Measurements from ENCODE around the gene MARS1.
A peak's percentile ranks its signal among the peaks of the same experiment; 100 is the strongest.
"Not testable (repeated sequence)": the region's sequence is repeated elsewhere in the genome, so short reads cannot be mapped to it uniquely, and the experiment has no call there.

Gene MARS1

GRCh38 chr12:57487597-57488401, at the start of gene MARS1:
Gene MARS1, plus strand, starts transcription at chr12:57488068. Its CDS starts 23 bp downstream, at chr12:57488091.
- DNase-seq, result peak; percentile 68 to 85 (median 75)

DNA sequence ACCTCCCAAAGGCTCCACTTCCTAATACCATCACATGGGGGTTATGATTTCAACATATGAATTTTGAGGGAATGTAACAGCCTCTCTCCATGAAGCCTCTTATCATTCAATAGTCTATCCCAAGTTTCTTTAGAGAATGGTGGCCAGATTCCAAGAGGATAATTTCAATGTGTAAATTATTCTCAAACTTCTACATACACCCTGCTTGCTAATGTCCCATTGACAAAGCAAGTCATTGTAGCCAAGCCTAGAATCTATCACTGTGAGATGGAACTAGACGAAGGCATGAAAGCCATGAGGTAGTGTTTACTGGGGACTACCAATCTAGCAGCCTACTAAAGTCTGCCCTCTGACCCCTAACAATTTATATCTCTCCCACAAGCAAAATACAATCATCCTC, 49.5 kb upstream of the MARS1 start:
- no peak for DNase-seq

DNA sequence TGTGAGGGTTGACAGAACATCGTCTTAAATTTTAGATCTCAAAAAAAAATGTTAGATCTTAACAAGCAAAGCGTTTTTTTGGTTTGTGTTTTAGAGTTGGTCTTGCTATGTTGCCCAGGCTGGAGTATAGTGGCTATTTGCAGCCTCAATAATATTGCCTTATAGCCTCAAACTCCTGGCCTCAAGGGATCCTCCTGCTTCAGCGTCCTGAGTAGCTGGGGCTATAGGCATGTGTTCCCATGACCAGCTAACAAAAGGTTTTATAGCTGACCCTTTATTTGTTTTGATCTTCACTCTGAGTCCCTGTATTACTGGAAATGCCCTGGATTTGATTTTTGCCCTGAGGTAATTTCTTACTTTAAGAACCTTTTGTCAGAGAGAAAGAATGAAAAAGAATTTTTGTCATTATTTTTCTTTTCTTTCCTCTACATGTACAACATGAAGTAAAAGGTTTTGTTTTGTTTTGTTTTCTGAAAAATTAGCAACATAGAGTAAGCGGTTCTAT, 48.1 kb upstream of the MARS1 start:
- no peak for DNase-seq

- not testable (repeated sequence) for DNase-seq
Observed at GRCh38 chr12:57441393-57441792, 46.5 kb upstream of the MARS1 start.

DNA sequence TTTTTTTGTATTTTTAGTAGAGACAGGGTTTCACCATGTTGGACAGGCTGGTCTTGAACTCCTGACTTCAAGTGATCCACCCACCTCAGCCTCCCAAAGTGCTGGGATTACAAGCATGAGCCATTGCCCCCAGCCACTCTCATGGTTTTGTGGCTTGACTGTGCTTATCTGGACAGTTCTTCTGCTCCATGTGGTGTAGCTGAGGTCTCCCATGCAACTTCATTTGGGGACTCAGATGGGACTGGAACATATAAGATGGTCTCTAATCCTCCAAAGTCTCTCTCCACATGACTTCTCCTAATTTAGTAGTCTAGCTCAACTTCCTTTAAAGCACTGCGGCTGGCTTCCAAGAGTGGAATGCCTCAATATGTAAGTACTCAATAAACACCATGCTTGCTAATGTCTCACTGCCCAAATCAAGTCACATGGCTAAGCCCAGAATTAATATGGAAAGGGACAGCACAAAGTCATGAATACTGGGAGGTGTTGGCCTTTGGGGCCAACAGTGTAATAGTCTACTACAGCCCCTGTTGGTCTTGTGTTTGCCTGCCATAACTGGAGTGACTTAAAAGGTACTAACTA, 45.9 kb upstream of the MARS1 start:
- no peak for DNase-seq

- not testable (repeated sequence) for DNase-seq
Observed at GRCh38 chr12:57444337-57444736, 43.5 kb upstream of the MARS1 start.

DNA sequence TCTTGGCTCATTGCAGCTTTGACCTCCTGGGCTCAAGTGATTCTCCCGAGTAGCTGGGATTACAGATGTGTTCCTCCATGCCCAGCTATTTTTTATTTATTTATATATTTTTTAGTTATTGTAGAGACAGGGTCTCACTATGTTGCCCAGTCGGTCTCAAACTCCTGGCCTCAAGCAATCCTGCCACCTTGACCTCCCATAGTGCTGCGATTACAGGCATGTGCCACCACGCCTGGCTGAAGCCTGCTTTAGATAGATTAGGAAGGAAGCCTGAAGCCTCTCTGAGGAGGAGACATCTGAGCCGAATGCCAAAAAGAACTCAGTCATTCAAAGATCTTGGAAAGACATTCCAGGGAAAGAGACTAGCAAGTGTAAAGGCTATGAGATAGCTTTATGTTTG, 43.1 kb upstream of the MARS1 start:
- DNase-seq, result no peak

DNA sequence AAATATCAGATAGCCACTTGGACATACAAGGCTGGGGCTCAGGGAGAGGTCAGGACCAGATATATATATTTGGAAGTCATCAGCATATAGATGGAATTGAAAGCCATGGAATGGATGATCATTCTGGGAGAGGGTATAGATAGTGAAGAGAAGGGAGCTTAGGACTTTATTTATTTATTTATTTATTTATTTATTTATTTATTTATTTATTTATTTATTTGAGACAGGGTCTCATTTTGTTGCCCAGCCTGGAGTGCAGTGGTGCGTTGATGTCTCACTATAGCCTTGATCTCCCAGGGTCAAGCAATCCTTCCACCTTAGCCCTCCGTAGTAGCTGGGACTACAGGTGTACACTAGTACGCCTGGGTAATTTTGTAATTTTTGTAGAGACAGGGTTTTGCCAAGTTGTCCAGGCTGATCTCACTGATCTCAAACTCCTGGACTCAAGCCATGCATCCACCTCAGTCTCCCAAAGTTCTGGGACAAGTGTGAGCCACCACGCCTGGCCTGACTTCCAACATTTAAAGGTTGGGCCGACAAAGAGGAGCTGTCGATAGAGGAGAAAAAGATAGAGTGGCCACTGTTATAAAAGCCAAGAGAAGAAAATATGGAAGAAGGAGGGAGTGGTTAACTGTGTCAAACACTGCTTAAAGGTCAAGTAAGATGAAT, 41.4 kb upstream of the MARS1 start:
- no peak for DNase-seq

DNA sequence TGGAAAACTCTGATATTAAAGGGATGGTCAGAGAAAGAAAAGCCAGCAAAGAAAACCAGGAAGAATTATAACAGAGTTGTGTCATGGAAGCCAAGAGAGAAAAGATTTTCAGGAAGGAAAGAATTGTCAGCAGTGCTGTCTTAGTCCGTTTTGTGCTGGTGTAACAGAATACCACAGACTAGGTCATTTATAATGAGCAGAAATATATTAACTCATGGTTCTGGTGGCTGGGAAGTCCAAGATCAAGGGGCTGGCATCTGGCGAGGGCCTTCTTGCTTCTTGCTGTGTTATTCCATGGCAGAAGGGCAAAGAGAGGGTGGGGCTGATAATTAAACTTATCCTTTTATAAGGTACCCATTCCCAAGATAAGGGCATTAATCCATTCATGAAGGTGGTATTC, 39.2 kb upstream of the MARS1 start:
- no peak for DNase-seq

DNA sequence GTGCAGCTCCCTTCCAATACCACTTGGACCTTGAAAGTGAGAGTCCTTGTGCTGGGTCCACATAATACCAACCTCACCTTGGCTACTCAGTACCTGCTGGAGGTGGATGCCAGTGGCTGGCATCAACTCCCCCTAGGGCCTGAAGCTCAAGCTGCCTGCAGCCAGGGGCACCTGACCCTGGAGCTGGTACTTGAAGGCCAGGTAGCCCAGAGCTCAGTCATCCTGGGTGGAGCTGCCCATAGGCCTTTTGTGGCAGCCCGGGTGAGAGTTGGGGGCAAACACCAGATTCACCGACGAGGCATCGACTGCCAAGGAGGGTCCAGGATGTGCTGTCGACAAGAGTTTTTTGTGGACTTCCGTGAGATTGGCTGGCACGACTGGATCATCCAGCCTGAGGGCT, 38.5 kb upstream of the MARS1 start:
- DNase-seq, result no peak

DNA sequence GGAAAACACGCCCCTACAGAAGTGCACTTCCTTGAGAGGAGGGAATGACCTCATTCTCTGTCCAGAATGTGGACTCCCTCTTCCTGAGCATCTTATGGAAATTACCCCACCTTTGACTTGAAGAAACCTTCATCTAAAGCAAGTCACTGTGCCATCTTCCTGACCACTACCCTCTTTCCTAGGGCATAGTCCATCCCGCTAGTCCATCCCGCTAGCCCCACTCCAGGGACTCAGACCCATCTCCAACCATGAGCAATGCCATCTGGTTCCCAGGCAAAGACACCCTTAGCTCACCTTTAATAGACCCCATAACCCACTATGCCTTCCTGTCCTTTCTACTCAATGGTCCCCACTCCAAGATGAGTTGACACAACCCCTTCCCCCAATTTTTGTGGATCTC, 37.8 kb upstream of the MARS1 start:
- DNase-seq, result no peak

- no peak for DNase-seq
Observed at GRCh38 chr12:57451233-57451778, 36.6 kb upstream of the MARS1 start.

- DNase-seq, result no peak
Observed at GRCh38 chr12:57452181-57452936, 35.5 kb upstream of the MARS1 start.

- peak in 1 of 4 experiments; percentile 16 for DNase-seq
Observed at GRCh38 chr12:57452937-57453509, 34.8 kb upstream of the MARS1 start.

- DNase-seq, result no peak
Observed at GRCh38 chr12:57454213-57454565, 33.7 kb upstream of the MARS1 start.

DNA sequence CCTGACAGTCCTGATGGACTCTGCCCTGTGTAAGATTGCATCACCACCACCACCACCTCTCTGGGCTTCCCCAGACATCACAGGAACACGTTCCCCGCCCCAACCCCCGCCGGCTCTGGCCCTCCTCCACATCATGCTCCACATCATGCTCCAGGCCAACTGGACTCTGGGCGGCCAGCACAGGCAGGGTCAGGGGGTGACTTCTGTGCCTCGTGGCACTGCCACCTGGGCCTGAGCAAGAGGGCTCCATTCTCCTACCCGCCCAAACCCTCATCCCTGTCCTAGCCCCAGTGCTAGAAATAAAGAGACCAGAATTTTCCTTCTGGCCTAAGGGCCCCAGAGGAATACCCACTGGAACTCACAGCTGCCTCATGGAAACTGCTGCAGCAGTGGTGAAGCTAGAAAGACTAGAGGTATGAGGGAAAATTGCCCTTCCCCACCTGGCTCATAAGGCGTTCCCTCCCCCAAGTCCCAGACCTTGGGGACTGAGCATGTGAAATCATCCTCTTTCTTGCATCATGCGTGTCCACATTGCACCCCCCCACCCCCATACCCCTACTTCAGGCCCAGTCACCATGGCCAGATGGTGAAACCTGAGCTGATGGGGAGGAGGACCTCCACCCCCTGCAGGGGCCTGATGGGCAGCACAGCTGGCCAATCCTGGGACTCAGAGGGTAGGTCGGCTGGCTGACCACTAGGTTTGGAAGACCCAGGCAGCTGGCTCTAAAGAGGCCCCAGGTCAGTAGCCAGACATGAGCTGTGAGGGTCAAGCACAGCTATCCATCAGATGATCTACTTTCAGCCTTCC, 33.1 kb upstream of the MARS1 start, which contains the start of gene INHBE:
TSS of gene INHBE (plus strand) at position 742 of the 808 bp plus-strand sequence. CDS start 230 bp downstream, outside the sequence.
- DNase-seq, result no peak

DNA sequence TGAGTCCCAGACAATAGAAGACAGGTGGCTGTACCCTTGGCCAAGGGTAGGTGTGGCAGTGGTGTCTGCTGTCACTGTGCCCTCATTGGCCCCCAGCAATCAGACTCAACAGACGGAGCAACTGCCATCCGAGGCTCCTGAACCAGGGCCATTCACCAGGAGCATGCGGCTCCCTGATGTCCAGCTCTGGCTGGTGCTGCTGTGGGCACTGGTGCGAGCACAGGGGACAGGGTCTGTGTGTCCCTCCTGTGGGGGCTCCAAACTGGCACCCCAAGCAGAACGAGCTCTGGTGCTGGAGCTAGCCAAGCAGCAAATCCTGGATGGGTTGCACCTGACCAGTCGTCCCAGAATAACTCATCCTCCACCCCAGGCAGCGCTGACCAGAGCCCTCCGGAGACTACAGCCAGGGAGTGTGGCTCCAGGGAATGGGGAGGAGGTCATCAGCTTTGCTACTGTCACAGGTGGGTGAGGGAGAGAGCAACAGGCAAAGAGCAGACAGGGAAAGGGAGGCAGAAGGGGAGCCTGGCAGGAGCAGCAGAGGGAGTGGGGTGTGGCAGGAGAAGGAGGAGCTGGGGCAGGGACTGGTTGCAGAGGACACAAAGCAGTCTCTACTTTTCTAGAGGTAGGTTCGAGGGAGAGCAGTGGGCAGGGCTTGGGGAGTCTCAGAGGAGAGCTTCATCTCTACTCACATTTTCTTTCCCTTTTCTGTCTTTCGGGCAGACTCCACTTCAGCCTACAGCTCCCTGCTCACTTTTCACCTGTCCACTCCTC, 32.3 kb upstream of the MARS1 start:
- no peak for DNase-seq

GRCh38 chr12:57456145-57456700, 31.6 kb upstream of the MARS1 start:
- peak in 1 of 4 experiments; percentile 15 for DNase-seq

DNA sequence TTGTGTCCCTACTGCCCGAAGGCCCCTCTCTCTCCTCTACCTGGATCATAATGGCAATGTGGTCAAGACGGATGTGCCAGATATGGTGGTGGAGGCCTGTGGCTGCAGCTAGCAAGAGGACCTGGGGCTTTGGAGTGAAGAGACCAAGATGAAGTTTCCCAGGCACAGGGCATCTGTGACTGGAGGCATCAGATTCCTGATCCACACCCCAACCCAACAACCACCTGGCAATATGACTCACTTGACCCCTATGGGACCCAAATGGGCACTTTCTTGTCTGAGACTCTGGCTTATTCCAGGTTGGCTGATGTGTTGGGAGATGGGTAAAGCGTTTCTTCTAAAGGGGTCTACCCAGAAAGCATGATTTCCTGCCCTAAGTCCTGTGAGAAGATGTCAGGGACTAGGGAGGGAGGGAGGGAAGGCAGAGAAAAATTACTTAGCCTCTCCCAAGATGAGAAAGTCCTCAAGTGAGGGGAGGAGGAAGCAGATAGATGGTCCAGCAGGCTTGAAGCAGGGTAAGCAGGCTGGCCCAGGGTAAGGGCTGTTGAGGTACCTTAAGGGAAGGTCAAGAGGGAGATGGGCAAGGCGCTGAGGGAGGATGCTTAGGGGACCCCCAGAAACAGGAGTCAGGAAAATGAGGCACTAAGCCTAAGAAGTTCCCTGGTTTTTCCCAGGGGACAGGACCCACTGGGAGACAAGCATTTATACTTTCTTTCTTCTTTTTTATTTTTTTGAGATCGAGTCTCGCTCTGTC, 31.0 kb upstream of the MARS1 start:
- no peak for DNase-seq

DNA sequence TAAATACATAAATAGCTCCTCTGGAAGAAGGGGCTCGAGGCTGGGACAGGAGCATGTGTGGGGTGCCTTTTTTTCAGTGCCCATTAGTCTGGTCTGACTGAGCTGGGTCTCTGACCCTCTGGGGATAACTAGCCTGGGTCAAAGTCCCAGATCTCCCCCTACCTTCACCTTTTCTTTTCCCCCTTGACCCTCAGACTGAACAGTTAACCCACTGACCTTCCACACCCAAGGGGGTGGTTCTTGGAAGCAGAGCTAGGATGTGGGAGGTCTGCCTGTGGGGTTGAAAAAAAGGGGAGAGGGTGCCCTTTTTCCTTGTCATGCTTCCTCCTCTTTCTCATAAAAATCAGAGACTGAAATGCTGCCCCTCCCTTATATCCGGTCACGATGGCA, 29.2 kb upstream of the MARS1 start:
- DNase-seq, result no peak
